Activated T-cell treated with anti-CD3 and anti-CD28 coated beads, Interleukin-2, amount 50 U/mL, for 4 hours (primary cell): ENCODE measurements around the gene ZDHHC19. TPM values are rescaled to one million over a fixed set of nuclear protein-coding genes. Genes with fewer than 3 reads are reported as not detected.
"Not testable (repeated sequence)": the region's sequence is repeated elsewhere in the genome, so short reads cannot be mapped to it uniquely, and the experiment has no call there.

ENCODE experiments used
- ATAC-seq, 2 donors: fragments of 200-7000 bp; cut with Tn5 transposase; one replicate each; pipeline ENCODE4 v1.10.0; 2021
- DNase-seq: peaks from one replicate; pipeline ENCODE4 v3.0.0-alpha.2; 2020
- H3K27me3 Mint-ChIP-seq: one replicate; pipeline ENCODE4 v1.8.0; 2021; ENCODE audit warnings: low read depth, mixed read lengths
- H3K36me3 Mint-ChIP-seq: one replicate; pipeline ENCODE4 v1.8.0; 2022; ENCODE audit warnings: mixed read lengths; ENCODE audit not compliant: insufficient read depth
- H3K4me1 Mint-ChIP-seq: one replicate; pipeline ENCODE4 v1.8.0; 2021; ENCODE audit warnings: low read depth, mixed read lengths
- H3K4me3 Mint-ChIP-seq: one replicate; pipeline ENCODE4 v1.8.0; 2021; ENCODE audit warnings: mild to moderate bottlenecking, moderate library complexity, mixed read lengths
- H3K9me3 Mint-ChIP-seq: one replicate; pipeline ENCODE4 v1.8.0; 2021; ENCODE audit warnings: mixed read lengths
- total RNA-seq, 3 donors: library from RNA; stranded (reverse); gene quantifications; one replicate each; pipeline ENCODE4 v1.2.1, GENCODE V29; 2021

ZDHHC19 gene, protein sequence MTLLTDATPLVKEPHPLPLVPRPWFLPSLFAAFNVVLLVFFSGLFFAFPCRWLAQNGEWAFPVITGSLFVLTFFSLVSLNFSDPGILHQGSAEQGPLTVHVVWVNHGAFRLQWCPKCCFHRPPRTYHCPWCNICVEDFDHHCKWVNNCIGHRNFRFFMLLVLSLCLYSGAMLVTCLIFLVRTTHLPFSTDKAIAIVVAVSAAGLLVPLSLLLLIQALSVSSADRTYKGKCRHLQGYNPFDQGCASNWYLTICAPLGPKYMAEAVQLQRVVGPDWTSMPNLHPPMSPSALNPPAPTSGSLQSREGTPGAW
- total RNA-seq, result not detected

DNA sequence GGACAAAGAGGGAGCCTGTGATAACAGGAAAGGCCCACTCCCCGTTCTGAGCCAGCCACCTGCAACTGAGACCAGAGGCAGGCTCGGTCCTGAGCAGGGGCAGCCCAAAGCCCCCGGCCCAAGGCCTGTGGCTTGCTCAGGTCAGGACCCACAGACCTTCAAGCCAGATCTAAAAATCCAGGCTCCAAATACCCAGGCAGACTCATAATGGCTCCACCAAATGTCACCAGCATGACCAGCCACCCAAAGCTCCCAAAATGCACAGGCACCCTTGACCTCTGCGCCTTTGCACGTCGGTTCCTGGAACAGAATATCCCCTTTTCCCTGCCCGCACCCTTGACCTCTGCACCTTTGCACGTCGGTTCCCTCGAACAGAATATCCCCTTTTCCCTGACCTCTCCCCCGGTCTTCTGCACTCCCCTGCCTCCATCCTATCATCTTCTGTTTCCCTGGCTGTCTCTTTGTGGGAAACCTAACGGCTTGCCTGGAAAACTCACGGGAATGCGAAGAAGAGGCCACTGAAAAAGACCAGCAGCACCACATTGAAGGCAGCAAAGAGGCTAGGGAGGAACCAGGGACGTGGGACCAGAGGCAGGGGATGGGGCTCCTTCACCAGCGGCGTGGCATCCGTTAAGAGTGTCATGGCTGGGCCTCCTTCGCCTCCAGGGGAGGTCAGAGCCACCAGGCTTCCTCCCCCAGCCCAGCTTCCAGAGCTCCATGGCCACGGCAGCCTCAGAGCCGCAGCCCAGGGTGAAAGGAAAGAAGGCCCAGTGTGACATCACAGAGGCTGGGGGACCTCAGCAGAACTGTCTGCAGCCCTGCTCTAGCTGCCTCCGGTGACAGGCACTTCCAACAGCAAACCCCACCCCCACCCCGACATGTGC is at the start of gene ZDHHC19:
ZDHHC19 (minus strand) TSS at position 728 of the 884 bp plus-strand sequence; CDS start at position 643, 85 bp downstream.
- DNase-seq (no peak), ATAC-seq (no peak)
- Mint-ChIP-seq H3K4me1 (peaks cover 10% of the 10 kb centered on the region), H3K27me3 (no peaks in the 10 kb centered on the region), H3K36me3 (no peaks in the 10 kb centered on the region), H3K9me3 (no peaks in the 10 kb centered on the region), H3K4me3 (no peak within 1 kb of the TSS)

DNA sequence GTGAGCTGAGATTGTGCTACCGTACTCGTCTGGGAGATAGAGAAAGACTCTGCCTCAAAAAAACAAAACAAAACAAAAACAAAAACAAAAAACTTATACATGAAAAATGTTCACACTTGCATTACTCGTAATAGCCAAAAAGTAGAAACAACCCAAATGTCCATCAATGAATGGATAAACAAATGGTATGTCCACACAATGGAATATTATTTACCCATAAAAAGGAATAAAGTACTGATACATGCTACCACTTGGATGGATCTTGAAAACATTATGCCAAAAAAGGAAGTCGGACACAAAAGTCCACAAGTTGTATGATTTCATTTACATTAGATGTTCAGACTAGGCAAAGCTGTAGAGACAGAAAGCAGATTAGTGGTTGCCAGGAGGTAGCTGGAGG is 49.6 kb upstream of the ZDHHC19 start:
- H3K36me3 Mint-ChIP-seq, result peaks cover 24% of the 10 kb centered on the region
- no peaks in the 10 kb centered on the region for H3K27me3 Mint-ChIP-seq
- no peak for DNase-seq
- peaks cover 7% of the 10 kb centered on the region for H3K4me1 Mint-ChIP-seq
- H3K4me3 Mint-ChIP-seq, result no peak overlapping the region
- H3K9me3 Mint-ChIP-seq, result no peaks in the 10 kb centered on the region
- no peak for ATAC-seq

DNA sequence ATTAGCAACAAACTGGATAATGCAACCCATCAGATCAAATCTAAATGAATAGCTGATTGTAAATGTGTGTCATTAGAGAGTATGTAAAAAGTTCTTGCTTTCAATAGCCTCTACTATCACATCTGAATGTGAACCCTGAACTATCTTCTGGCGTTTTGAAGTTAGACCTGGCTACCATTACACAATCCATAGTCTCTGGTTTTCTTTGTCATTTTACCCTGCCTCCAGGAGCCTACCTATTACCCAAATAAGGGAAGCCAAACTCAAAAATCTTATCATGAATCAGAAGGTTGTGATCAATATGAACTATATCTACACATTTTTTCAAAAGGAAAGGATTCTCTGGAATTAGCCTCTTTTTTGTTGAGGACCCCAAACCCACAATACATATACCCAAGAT is 44.6 kb upstream of the ZDHHC19 start:
- DNase-seq (no peak), ATAC-seq (no peak)
- no peak overlapping the region for H3K4me3 Mint-ChIP-seq
- peaks cover 4% of the 10 kb centered on the region for H3K4me1 Mint-ChIP-seq
- H3K27me3 Mint-ChIP-seq, result no peaks in the 10 kb centered on the region
- peaks cover 18% of the 10 kb centered on the region for H3K36me3 Mint-ChIP-seq
- no peaks in the 10 kb centered on the region for H3K9me3 Mint-ChIP-seq

DNA sequence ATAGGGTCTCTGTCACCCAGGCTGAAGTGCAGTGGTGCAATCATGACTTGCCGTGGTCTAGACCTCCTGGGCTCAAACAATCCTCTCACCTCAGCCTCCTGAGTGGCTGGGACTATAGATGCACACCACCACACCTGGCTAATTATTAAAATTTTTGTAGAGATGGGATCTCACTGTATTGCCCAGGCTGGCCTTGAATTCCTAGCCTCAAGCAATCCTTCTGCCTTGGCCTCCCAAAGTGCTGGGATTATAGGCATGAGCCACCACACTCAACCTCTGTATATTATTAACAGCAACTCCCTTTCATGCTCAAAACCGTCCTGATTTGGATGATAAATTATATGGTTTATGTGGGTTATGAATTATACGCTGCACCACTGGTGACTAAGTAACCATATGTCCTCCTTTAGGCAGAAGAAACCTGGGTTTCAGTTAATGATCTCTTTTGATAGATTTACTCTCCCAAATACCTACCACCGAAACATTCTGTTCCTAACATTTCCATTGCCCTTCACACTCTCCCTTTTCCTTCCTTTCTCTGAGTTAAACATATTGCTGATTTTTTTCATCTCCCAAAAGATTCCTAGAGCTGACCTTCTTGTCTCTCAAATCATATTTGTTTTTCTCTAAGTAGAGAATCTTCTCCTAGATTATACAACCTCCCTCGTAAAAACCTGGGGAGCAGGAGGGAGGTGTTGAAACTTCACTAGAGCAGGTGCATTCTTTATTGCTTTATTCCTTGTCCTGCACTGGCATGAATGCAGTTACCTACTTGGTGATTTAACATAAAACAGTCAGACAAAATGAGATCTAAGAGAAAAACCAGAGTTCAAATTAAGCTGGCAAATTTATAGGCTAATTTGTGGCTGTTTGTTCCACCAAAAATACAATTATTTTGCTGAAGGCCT is 43.4 kb upstream of the ZDHHC19 start:
- ATAC-seq, result no peak
- Mint-ChIP-seq H3K4me3 (no peak overlapping the region), H3K4me1 (peaks cover 4% of the 10 kb centered on the region), H3K9me3 (no peaks in the 10 kb centered on the region), H3K36me3 (peaks cover 16% of the 10 kb centered on the region), H3K27me3 (no peaks in the 10 kb centered on the region)
- DNase-seq, result no peak

DNA sequence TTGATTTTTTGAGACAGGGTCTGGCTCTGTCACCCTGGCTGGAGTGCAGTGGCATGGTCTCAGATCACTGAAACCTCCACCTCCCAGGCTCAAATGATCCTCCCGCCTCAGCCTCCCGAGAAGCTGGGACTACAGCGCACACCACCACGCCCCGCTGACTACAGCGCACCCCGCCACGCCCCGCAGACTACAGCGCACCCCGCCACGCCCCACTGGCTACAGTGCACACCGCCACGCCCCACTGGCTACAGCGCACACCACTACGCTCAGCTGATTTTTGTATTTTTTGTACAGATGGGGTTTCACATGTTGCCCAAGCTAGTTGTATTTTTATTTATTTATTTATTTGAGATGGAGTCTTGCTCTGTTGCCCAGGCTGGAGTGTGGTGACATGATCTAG is 40.7 kb upstream of the ZDHHC19 start:
- Mint-ChIP-seq H3K27me3 (no peaks in the 10 kb centered on the region), H3K36me3 (peaks cover 19% of the 10 kb centered on the region), H3K4me3 (no peak overlapping the region), H3K9me3 (no peaks in the 10 kb centered on the region), H3K4me1 (peaks cover 4% of the 10 kb centered on the region)
- DNase-seq (no peak), ATAC-seq (no peak)

DNA sequence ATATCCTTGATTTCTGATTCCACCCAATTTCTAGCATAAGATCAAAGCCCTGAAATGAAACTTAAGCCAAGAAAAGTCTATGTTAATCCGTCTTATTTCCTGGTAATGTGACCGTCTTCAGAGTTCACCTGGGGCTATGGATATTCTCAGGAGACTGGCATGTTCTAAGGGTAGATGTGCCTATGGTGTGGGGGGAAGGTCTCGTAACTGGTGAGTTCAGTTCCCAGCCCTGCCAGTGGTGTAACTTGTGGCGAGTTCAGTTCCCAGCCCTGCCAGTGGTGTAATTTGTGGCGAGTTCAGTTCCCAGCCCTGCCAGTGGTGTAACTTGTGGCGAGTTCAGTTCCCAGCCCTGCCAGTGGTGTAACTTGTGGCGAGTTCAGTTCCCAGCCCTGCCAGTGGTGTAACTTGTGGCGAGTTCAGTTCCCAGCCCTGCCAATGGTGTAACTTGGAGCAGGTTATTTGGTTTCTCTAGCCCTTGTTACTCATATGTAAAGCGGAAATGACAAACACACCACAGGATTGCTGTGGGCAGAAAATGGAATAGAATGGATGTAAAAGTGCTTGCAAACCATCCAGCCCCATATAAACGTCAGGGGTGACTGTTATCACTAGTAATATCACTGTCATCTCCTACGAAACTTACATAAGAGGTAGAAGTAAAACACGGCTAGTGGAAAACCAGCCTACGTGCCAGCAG is 35.6 kb upstream of the ZDHHC19 start:
- Mint-ChIP-seq H3K4me1 (peaks cover 2% of the 10 kb centered on the region), H3K4me3 (no peak overlapping the region), H3K9me3 (no peaks in the 10 kb centered on the region), H3K27me3 (no peaks in the 10 kb centered on the region), H3K36me3 (peaks cover 19% of the 10 kb centered on the region)
- peak in 1 of 2 donors; percentile 63 for ATAC-seq
- no peak for DNase-seq

DNA sequence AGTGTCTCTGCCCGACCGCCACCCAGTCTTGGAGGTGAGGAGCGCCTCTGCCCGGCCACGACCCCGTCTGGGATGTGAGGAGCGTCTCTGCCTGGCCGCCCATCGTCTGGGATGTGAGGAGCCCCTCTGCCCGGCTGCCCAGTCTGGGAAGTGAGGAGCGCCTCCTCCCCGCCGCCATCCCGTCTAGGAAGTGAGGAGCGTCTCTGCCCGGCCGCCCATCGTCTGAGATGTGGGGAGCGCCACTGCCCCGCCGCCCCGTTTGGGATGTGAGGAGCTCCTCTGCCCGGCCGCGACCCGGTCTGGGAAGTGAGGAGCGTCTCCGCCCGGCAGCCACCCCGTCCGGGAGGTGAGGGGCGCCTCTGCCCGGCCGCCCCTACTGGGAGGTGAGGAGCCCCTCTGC is 33.0 kb upstream of the ZDHHC19 start:
- peaks cover 30% of the 10 kb centered on the region for H3K36me3 Mint-ChIP-seq
- ATAC-seq, H3K4me3 Mint-ChIP-seq, H3K9me3 Mint-ChIP-seq, H3K27me3 Mint-ChIP-seq, DNase-seq, H3K4me1 Mint-ChIP-seq: not testable (repeated sequence)

DNA sequence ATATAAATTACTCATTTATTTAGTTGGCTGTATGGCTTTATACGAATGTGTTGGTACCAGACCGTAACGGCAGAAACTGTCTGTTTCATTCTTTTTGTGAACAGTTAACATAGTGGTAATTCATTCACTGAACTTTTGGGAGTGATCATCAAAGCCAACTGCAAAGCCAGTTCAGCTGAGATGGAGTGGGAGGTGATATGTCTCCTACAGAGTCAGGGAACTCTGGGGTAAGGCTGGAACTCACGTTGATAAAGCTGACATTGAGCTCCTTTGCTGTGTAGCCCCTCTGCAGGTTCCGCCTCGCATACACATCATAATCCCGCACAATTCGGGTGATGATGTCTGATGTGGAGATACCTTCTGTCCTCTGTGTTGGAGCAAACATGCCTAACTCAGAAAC is 30.5 kb upstream of the ZDHHC19 start:
- no peak for DNase-seq
- no peak overlapping the region for H3K4me3 Mint-ChIP-seq
- ATAC-seq, result no peak
- H3K4me1 Mint-ChIP-seq, result peaks cover 2% of the 10 kb centered on the region
- H3K36me3 Mint-ChIP-seq, result peaks cover 43% of the 10 kb centered on the region
- no peaks in the 10 kb centered on the region for H3K9me3 Mint-ChIP-seq
- H3K27me3 Mint-ChIP-seq, result no peaks in the 10 kb centered on the region

DNA sequence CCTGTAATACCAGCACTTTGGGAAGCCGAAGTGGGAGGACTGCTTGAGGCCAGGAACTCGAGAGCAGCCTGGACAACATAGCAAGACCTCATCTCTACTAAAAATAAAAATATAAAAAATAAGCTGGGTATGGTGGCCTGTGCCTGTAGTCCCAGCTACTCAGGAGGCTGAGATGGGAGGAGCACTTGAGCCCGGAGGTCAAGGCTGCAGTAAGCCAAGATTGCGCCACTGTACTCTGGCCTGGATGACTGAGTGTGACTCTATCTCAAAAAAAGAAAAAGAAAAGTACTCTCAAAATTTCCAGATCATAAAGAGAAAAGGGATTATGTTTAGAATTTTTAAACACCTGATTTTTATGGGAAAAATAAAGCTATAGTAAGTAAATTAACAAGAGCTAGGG is 29.2 kb upstream of the ZDHHC19 start:
- H3K27me3 Mint-ChIP-seq, result no peaks in the 10 kb centered on the region
- H3K9me3 Mint-ChIP-seq, result no peaks in the 10 kb centered on the region
- H3K36me3 Mint-ChIP-seq, result peaks cover 36% of the 10 kb centered on the region
- H3K4me1 Mint-ChIP-seq, result peaks cover 2% of the 10 kb centered on the region
- no peak for DNase-seq
- H3K4me3 Mint-ChIP-seq, result no peak overlapping the region
- no peak for ATAC-seq

DNA sequence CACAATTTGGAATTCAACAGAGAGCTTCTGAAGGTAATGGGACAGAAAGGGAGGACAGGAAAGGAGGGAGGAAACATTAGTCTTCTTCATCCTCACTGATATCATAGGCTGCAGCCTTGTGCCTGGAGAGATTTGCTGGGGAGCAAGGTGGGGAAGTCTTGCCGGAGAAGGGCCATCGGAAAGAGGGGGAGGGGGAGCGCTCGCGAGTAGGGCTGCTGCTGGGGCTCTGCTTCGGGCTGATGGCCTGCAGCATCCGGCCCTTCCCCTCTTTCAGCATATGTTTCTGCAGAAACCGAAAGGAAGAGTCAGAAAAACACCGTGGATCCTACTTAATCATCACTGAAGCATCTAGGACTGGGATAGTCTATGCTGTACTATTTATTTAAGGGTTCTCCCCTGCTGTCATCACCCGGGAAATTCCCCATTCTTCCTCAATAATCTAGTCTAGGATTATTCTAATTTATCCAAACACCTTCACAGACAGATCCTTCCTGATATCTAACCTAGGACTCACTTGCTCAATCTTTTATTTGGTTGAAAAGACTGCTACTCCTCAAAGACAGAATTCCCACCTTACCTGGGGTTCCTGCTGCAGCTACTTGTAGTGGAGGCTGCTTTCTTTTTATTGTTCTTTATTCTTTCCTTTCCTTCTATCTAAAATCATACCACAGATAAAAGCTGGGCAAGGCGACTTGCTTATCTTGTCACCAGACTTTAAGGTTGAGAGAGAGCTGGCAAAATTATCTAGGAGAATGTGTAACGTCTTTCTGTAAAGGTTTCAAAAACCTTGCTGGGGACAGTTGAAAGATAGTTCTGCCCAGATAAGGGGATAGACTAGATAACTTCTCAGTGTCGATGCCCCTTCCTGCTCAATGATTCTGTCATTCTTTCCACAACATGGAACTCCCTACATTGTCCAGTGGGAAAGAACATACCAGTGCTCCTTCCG is 27.7 kb upstream of the ZDHHC19 start:
- no peaks in the 10 kb centered on the region for H3K27me3 Mint-ChIP-seq
- peaks cover 33% of the 10 kb centered on the region for H3K36me3 Mint-ChIP-seq
- no peak for DNase-seq
- peaks cover 2% of the 10 kb centered on the region for H3K4me1 Mint-ChIP-seq
- ATAC-seq, result no peak
- H3K4me3 Mint-ChIP-seq, result no peak overlapping the region
- H3K9me3 Mint-ChIP-seq, result no peaks in the 10 kb centered on the region

DNA sequence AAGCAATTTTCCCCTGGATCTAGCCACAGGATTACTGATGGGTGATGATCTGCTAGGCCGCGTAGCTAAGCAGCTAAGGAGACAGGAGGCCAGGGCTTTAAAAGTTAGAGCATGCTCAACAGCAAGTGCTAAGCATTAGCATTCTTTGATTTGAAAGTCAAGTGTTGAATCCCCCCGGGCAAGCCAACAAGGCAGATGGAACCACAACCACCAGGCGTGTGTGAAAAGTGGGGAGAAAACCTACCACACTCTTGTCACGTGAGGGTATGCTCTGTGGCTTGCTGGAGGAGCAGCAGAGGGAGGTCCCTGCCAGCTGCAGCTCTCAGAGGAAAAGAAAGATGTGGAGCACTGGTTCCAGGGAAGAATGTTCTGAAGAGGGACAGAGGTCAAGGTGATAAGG is 26.0 kb upstream of the ZDHHC19 start:
- Mint-ChIP-seq H3K9me3 (no peaks in the 10 kb centered on the region), H3K4me3 (no peak overlapping the region), H3K4me1 (peaks cover 2% of the 10 kb centered on the region), H3K36me3 (peaks cover 27% of the 10 kb centered on the region), H3K27me3 (no peaks in the 10 kb centered on the region)
- no peak for DNase-seq
- ATAC-seq, result no peak

DNA sequence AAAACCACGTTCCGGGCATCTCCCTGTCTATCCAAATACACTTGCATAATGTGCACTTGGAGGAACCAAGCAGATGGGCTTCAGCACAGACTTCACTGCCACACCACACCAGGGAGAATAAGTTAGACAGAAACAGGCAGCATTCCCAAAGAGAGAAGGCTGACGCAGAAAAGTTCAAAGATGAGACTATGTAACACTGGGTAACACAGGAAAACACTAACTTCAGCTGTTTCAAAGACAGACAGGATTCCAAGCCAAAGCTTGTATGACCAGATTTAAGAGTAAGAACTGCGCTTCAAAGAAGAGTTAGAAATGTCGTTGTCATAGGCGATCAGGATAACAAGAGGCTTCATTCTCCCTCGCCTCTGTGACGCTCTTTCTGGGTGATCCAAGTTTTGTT is 25.0 kb upstream of the ZDHHC19 start:
- Mint-ChIP-seq H3K27me3 (no peaks in the 10 kb centered on the region), H3K36me3 (peaks cover 24% of the 10 kb centered on the region), H3K4me1 (peaks cover 2% of the 10 kb centered on the region), H3K4me3 (no peak overlapping the region), H3K9me3 (no peaks in the 10 kb centered on the region)
- DNase-seq (no peak), ATAC-seq (no peak)
